WI38 (cell line): ENCODE measurements around the gene ASIC4.

Source experiments
- H3K4me3 ChIP-seq: 2 replicates; pipeline ENCODE4 v1.5.1; 2011; ENCODE audit warnings: low read depth, mild to moderate bottlenecking, control low read depth, low read length
- CTCF ChIP-seq: IDR thresholded peaks from 2 replicates; pipeline ENCODE4 v1.5.1; 2012; ENCODE audit warnings: low read depth, mild to moderate bottlenecking, control low read depth, low read length

ASIC4 gene

GRCh38 chr2:219538956-219539788, 24.9 kb downstream of the ASIC4 start:
- H3K4me3 ChIP-seq: no peak overlapping the region
- TF ChIP-seq CTCF: no peak

- no peak for TF ChIP-seq CTCF
- H3K4me3 ChIP-seq: no peak overlapping the region
These were observed 25.8 kb downstream of the ASIC4 start for GRCh38 chr2:219539926-219540678.

- no peak for TF ChIP-seq CTCF
- H3K4me3 ChIP-seq: no peak overlapping the region
These were observed 26.7 kb downstream of the ASIC4 start for GRCh38 chr2:219540784-219541504.

GRCh38 chr2:219541611-219542180, 27.4 kb downstream of the ASIC4 start:
- peak; percentile 85 for TF ChIP-seq CTCF
- H3K4me3 ChIP-seq: no peak overlapping the region

GRCh38 chr2:219542931-219543595, 28.8 kb downstream of the ASIC4 start:
- H3K4me3 ChIP-seq: peak overlapping the region; percentile 82
- TF ChIP-seq CTCF: no peak

- H3K4me3 ChIP-seq: peak within 1 kb of the TSS; percentile 82
- TF ChIP-seq CTCF: no peak
These were observed 29.5 kb downstream of the ASIC4 start, which contains the start of the genes CHPF and TMEM198 for GRCh38 chr2:219543596-219544358. Gene CHPF (minus strand): TSS chr2:219543809. CDS start chr2:219543538, 271 bp downstream. Gene TMEM198 (plus strand): TSS chr2:219544028. CDS start chr2:219544728, 700 bp downstream.
